Measurements from ENCODE around the gene NKX6-2.

DNA sequence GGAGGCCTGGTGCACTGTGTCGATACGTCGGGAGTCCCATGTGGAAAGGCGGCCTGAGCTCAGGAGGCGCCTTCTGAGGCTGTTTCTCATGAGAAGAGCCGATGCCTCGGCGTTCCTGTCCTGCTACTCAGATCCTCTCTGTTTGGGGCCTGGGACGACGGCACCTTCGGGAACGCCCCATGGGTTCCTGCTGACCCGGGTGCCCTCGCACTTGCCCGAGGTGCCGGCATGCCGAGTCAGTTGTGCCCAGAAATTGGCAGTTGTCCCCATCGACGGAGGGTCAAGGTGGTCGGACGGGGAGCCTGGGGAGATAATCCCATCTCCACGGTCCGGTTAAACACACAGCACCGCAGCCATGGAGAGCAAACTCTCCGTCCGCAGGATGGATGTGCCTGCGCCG, 33.0 kb downstream of the NKX6-2 start:
- TF ChIP-seq CTCF (IDR thresholded peaks at IDR 0.05) (no peak), POLR2A (IDR thresholded peaks at IDR 0.05) (no peak)

Measured in thyroid gland (tissue), 4 donors.